T-helper 2 cell treated with Interferon-gamma antibody and Interleukin-4, amounts not matched to agents 100 ng/mL and 5 ng/mL, for 36 hours (primary cell): ENCODE data around the gene TERF2IP. TPM values are rescaled to one million over a fixed set of nuclear protein-coding genes. Genes with fewer than 3 reads are reported as not detected.

Experiments
- intact Hi-C: fragments of 100-400 bp; cut with micrococcal nuclease; formaldehyde crosslinking; loops from one replicate; pipeline ENCODE4 v1.15.1; 2023
- total RNA-seq: library from RNA; stranded (reverse); gene quantifications from 2 replicates; pipeline ENCODE4 v1.2.3, GENCODE V29; 2022

The TERF2IP gene
- total RNA-seq, 1 donor from 2014 or later = 67.6 TPM

- intact Hi-C loops = no loop called here
These were observed 12.5 kb upstream of the TERF2IP start for GRCh38 chr16:75635036-75635435.

- intact Hi-C loops = loop anchor here (10.0 kb wide), 1 partner anchor 656 kb away; the partner anchor contains the start of gene WDR59
These were observed 7.0 kb upstream of the TERF2IP start for GRCh38 chr16:75640598-75640997.

DNA sequence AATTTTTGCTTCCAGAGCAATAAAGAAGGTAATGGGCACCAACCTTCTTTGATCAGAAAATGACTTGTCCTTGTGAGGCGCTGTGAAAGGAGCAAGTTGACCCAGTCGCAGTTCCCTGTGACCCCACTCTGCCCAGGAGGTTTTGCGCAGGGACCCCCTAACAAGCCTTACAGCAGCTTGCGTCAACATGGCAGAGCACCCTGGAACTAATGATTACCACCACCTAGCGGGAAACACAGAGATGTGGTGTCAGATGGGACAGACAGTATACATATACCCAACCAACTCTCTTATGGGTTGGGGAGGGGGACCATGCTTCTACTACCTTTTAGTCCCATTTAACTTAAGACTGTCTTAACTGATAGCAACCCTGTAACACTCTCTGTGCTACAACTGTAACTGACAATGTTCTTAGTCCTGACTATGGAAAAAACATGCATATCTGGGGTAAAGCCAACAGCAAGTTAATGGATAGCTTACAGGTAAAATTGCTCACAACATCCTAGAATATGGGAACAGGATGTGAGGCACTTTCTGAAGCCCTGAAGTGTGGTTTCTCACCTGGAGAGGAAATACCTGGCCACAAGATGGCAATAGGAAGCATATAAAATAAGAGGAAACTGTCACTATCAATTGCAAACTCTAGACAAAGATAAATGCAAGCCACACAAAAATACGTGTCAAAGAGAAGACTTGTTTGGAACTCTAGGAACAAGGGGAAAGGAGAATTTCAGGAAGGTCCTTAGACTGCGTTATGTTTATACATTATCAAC, 3.1 kb upstream of the TERF2IP start:
- intact Hi-C loops = loop anchor here (10.0 kb wide), 1 partner anchor 660 kb away; the partner anchor contains the start of gene WDR59

DNA sequence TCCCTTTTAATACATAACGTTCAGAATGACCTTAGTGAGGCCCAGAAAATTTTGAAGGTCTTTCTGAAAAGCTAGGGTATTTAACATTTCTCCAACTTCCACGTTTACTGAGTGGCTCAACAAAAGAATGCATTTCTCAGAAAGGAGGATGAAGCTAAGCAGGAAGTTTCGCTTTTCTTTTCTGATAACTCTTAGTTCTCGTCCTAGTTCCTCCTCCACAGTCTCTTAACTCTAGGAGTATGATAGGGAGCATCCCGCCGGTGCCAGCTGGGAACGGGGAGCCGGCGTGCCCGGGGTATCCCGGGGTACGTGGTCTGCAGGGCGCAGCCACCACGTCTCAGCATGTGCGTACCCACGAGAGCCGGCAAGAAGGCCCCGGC, 471 bp upstream of the TERF2IP start:
- intact Hi-C loops = loop anchor here (1.0 to 10.0 kb wide), 9 partner anchors 24 to 1543 kb away; partner anchors contain the start of genes ADAT1, GABARAPL2, PSMD7 and TMEM231

DNA sequence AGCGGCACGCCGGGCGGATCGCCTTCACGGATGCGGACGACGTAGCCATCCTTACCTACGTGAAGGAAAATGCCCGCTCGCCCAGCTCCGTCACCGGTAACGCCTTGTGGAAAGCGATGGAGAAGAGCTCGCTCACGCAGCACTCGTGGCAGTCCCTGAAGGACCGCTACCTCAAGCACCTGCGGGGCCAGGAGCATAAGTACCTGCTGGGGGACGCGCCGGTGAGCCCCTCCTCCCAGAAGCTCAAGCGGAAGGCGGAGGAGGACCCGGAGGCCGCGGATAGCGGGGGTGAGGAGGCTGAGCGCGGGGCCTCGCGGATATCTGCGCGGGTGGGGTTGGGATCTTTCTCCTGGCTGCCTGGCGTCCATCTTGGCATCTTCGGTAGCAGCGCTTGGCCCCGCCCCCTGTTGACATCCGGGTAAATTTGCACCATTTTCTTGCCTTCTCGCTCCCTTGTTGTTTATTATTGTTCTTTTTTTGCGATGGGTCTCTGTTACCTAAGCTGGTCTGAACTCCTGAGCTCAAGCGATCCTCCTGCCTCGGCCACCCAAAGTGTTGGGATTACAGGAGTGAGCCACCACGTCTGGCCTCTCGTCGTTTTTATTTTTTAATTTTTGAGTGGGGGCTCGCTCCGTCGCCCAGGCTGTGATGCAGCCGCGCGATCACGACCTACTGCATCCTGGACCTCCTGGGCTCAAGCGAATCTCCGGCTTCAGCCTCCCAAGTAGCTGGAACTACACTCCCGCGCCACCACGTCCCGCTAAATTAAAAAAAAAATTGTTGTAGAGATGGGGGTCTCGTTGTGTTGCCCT, 898 bp downstream of the TERF2IP start:
- intact Hi-C loops = loop anchor here (1.0 to 10.0 kb wide), 4 partner anchors 184 to 982 kb away; partner anchors contain the start of genes CFDP1, RFWD3, TMEM170A and WDR59

DNA sequence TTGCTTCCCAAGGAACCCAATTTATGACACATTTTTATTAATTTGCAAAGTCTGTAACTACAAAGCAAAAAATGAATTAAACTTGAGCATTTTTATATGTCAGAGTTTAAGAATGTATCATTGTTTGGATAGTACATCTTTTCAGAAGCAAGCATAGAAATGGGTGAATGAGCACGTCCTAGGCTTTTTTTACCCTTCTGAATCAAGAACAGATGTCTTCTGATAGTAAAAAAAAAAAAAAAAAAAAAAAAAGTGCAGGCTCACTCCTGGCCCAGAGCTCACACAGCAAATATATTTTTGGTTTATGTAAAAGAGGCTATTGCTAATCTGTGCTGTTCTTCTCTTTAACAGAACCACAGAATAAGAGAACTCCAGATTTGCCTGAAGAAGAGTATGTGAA, 6.3 kb downstream of the TERF2IP start:
- intact Hi-C loops = no loop called here

- intact Hi-C loops = no loop called here
These were observed 10.6 kb downstream of the TERF2IP start for GRCh38 chr16:75658175-75658574.

DNA sequence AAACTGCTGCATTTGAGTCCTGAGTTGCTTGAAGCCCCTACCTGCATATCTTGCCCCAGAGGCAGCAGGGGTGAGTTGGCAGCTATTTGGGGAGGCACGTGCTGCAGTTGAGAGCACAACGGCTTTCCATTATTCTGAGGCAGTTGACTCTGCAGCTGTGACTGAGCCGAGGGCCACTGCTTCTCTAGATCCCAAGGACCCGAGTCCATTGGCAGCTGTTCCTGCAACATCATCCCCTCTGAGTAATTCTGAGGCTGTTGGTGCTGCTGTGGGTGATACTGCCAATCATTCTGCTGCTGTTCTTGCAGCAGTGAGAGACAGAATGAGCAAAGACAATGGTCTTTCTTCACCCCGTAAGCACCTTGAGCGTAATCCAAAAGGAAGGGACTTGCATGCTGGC, 12.7 kb downstream of the TERF2IP start:
- intact Hi-C loops = no loop called here

- intact Hi-C loops = no loop called here
These were observed 13.2 kb downstream of the TERF2IP start for GRCh38 chr16:75660726-75661302.

- intact Hi-C loops = no loop called here
These were observed 19.9 kb downstream of the TERF2IP start for GRCh38 chr16:75667503-75667902.

GRCh38 chr16:75676909-75677308, 29.3 kb downstream of the TERF2IP start, which contains the start of gene CPHXL2:
Gene CPHXL2, minus strand, starts transcription at chr16:75677009. Its CDS starts 10 bp downstream, at chr16:75676999.
- intact Hi-C loops = no loop called here

DNA sequence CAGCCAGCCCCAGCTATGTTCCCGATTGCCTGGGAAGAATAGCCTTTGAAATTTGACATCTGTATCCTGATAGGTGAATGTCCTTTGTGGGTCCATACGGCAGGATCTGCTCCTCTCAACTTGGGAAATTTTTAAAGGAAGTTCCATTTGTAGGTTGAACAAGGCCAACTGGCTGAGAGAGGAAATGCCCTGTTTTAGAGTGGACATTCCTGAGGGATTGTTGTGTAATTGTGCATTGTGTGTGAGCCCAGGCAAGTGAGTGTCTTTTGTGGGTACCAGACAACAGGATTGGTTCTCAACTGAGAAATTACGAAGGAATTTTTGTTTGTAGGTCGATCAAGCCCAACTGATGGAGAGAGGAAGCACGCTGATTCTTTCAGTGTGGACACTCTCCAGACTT, 31.8 kb downstream of the TERF2IP start:
- intact Hi-C loops = no loop called here

GRCh38 chr16:75682308-75682707, 34.7 kb downstream of the TERF2IP start:
- intact Hi-C loops = no loop called here

- intact Hi-C loops = no loop called here
These were observed 39.8 kb downstream of the TERF2IP start for GRCh38 chr16:75687361-75687760.

- intact Hi-C loops = no loop called here
These were observed 48.1 kb downstream of the TERF2IP start for GRCh38 chr16:75695708-75696107.

DNA sequence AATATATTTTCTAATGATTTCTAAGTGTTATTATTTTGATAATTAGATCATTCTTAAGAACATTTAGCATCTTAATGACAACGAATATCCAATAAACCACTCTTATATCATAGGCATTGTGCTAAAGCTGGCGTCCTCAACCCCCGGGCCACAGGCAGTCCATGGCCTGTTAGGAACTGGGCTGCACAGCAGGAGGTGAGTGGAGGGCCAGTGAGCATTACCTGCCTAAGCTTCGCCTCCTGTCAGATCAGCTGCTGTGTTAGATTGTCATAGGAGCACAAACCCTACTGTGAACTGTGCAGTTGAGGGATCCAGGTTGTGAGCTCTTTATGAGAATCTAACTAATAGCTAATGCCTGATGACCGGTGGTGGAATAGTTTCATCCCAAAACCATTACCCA, 50.0 kb downstream of the TERF2IP start:
- intact Hi-C loops = no loop called here

DNA sequence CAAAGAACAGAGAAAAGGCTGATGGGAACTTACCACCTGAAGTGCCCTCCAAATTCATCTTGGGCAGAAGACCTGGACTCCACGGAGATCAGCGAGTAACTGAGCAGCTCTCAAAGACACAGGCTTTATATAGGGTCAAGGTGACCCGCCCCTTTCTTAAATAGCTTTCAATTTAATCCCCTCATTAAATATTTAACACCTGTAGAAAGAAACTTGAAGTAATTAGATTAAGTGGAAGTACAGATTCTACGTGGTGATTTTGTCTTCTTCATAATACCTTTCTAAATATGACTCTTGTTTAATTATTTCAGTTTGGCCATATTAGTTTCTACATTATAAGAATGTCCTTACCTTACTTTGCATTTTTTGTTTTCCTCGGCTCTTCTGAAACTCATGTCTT, 53.8 kb downstream of the TERF2IP start, which contains the start of gene DUXB:
DUXB (minus strand) TSS at position 101 of the 400 bp plus-strand sequence; CDS start at position 58, 43 bp downstream.
- intact Hi-C loops = no loop called here

DNA sequence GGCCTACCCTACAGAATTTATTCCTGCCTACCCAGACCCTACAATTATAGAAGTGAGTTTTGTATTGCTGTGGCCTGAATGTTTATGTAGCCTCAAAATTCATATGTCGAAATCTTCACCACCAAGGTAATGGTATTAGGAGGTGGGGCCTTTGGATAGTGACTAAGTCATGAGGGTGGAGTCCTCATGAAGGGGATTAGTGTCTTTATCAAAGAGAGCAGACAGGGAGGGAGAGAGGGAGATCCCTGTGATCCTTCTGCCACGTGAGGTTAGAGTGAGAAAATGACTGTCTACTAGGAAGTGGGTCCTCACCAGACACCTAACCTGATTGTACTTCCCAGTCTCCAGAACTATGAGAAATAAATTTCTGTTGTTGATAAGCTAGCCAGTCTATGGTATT, 54.7 kb downstream of the TERF2IP start:
- intact Hi-C loops = no loop called here

DNA sequence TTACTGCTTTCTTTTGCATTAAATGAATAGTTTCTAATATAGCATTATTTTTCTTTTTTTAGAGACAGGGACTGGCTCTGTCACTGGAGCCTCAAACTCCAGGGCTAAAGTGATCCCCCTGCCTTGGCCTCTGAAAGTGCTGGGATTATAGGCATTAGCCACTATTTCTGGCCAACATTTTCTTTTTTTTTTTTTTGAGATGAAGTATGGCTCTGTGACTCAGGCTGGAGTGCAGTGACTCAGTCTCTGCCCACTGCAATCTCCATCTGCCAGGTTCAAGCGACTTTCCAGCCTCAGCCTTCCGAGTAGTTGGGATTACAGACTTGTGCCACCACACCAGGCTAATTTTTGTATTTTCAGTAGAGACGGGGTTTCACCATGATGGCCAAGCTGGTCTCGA, 55.7 kb downstream of the TERF2IP start:
- intact Hi-C loops = no loop called here
